Colonic mucosa (tissue), 4 donors: Measurements from ENCODE around the gene SUMF1. TPM values are rescaled to one million over a fixed set of nuclear protein-coding genes. Genes with fewer than 3 reads are reported as not detected.

Source experiments
- DNase-seq: peaks from one replicate; pipeline ENCODE4 v3.0.0-alpha.2; 2020
- H3K27ac ChIP-seq: fragments of 200-600 bp; one replicate; pipeline ENCODE4 v1.8.0; 2021
- H3K27me3 ChIP-seq: fragments of 200-600 bp; one replicate; pipeline ENCODE4 v1.8.0; 2021
- H3K36me3 ChIP-seq: fragments of 200-600 bp; one replicate; pipeline ENCODE4 v1.8.0; 2021
- H3K4me1 ChIP-seq: fragments of 200-600 bp; one replicate; pipeline ENCODE4 v1.8.0; 2021; ENCODE audit warnings: mild to moderate bottlenecking
- H3K4me3 ChIP-seq: fragments of 200-600 bp; one replicate; pipeline ENCODE4 v1.8.0; 2021
- H3K9ac ChIP-seq, 2 donors: one replicate each; pipeline ENCODE4 v1.7.0; 2013; ENCODE audit warnings: control low read depth in 2 of 2, low read depth in 2 of 2, low read length in 2 of 2
- H3K9me3 ChIP-seq: fragments of 200-600 bp; one replicate; pipeline ENCODE4 v1.8.0; 2021
- CTCF ChIP-seq: fragments of 200-600 bp; IDR thresholded peaks from one replicate; pipeline ENCODE4 v1.8.0; 2022; ENCODE audit warnings: antibody characterized with exemption, mild to moderate bottlenecking
- intact Hi-C: fragments of 100-400 bp; cut with DNase I; formaldehyde crosslinking; loops from one replicate; pipeline ENCODE4 v1.14.1; 2022
- total RNA-seq, 2 donors: library from RNA; stranded (reverse); fragmentation: NEBNext Ultra II Directional in 1 of 2; extraction: Animal tissue kit (Norgen Biotek cat#: 25700) in 1 of 2; gene quantifications; one replicate each; pipeline ENCODE4 v1.2.1, GENCODE V29; 2021
- donor health status: healthy.
- donor health status: DM: no; HTN: no; CAD: no.
- donor health status: DM: no; HTN: no; CAD: no.

SUMF1 gene
- total RNA-seq, 2 donors from 2014 or later = 37.6 to 43.9 TPM

- H3K27ac ChIP-seq = no peak overlapping the region
- no peaks in the 10 kb centered on the region for H3K27me3 ChIP-seq
- no peaks in the 10 kb centered on the region for H3K36me3 ChIP-seq
- no peaks in the 10 kb centered on the region for H3K4me1 ChIP-seq
- intact Hi-C loops = no loop called here
- DNase-seq = no peak
- TF ChIP-seq CTCF = no peak
- no peak overlapping the region for H3K9ac ChIP-seq
- H3K4me3 ChIP-seq = no peak overlapping the region
- no peaks in the 10 kb centered on the region for H3K9me3 ChIP-seq
These were observed 49.6 kb downstream of the SUMF1 start for GRCh38 chr3:4417449-4417848.

GRCh38 chr3:4416961-4417360 is 50.1 kb downstream of the SUMF1 start:
- DNase-seq = no peak
- intact Hi-C loops = no loop called here
- Histone ChIP-seq H3K27me3 (no peaks in the 10 kb centered on the region), H3K4me3 (no peak overlapping the region), H3K9me3 (no peaks in the 10 kb centered on the region), H3K27ac (no peak overlapping the region), H3K36me3 (no peaks in the 10 kb centered on the region), H3K4me1 (no peaks in the 10 kb centered on the region), H3K9ac (no peak overlapping the region)
- no peak for TF ChIP-seq CTCF

GRCh38 chr3:4416427-4416945 is 50.6 kb downstream of the SUMF1 start:
- Histone ChIP-seq H3K4me3 (no peak overlapping the region), H3K27ac (no peak overlapping the region), H3K9me3 (no peaks in the 10 kb centered on the region), H3K4me1 (no peaks in the 10 kb centered on the region), H3K36me3 (no peaks in the 10 kb centered on the region), H3K27me3 (no peaks in the 10 kb centered on the region), H3K9ac (no peak overlapping the region)
- intact Hi-C loops = no loop called here
- no peak for TF ChIP-seq CTCF
- DNase-seq = no peak

- Histone ChIP-seq H3K9me3 (no peaks in the 10 kb centered on the region), H3K4me1 (no peaks in the 10 kb centered on the region), H3K9ac (no peak overlapping the region), H3K36me3 (no peaks in the 10 kb centered on the region), H3K27me3 (no peaks in the 10 kb centered on the region), H3K4me3 (no peak overlapping the region), H3K27ac (no peak overlapping the region)
- DNase-seq = no peak
- no peak for TF ChIP-seq CTCF
- intact Hi-C loops = no loop called here
These were observed 53.6 kb downstream of the SUMF1 start for GRCh38 chr3:4413467-4413866.

- Histone ChIP-seq H3K27me3 (no peaks in the 10 kb centered on the region), H3K4me1 (no peaks in the 10 kb centered on the region), H3K27ac (no peak overlapping the region), H3K9me3 (no peaks in the 10 kb centered on the region), H3K9ac (no peak overlapping the region), H3K4me3 (no peak overlapping the region), H3K36me3 (no peaks in the 10 kb centered on the region)
- intact Hi-C loops = no loop called here
- no peak for DNase-seq
- no peak for TF ChIP-seq CTCF
These were observed 55.2 kb downstream of the SUMF1 start for GRCh38 chr3:4411833-4412232.

- Histone ChIP-seq H3K4me1 (no peaks in the 10 kb centered on the region), H3K36me3 (no peaks in the 10 kb centered on the region), H3K9ac (no peak overlapping the region), H3K27ac (no peak overlapping the region), H3K27me3 (no peaks in the 10 kb centered on the region), H3K9me3 (no peaks in the 10 kb centered on the region), H3K4me3 (no peak overlapping the region)
- TF ChIP-seq CTCF = no peak
- DNase-seq = no peak
- intact Hi-C loops = no loop called here
These were observed 55.8 kb downstream of the SUMF1 start for GRCh38 chr3:4411236-4411635.
